Fibroblast of upper back skin (primary cell): ENCODE data around the gene LMNA.
"Not testable (repeated sequence)": the region's sequence is repeated elsewhere in the genome, so short reads cannot be mapped to it uniquely, and the experiment has no call there.

Source experiments
- DNase-seq: peaks from one replicate; pipeline ENCODE4 v3.0.0-alpha.2; 2013

Gene LMNA

GRCh38 chr1:156104861-156105832 lies 9.4 kb upstream of the LMNA start:
- DNase-seq = peak; percentile 79

GRCh38 chr1:156106624-156107488 lies 7.7 kb upstream of the LMNA start:
- peak; percentile 67 for DNase-seq

DNA sequence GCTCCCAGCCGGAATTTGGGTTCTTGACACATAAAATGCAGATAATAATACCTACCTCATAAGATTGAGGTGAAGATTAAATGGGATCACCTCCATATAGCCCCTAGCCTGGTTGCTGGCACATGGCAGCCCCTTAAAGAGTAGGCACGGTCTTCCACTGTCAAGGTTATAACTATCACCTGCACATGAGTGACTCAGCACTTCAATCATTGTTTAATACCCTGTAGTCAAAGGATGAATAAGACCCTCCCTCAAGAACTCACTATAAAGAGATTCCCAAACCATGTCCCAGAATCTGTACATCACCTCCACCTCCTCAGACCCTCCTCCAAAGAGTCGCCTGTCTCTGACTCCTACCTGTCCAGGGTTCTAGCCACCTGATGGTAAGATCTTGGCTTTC lies 6.5 kb upstream of the LMNA start:
- DNase-seq = no peak

GRCh38 chr1:156108664-156109241 lies 5.8 kb upstream of the LMNA start:
- DNase-seq = no peak

GRCh38 chr1:156110252-156110651 lies 4.3 kb upstream of the LMNA start:
- DNase-seq = no peak

DNA sequence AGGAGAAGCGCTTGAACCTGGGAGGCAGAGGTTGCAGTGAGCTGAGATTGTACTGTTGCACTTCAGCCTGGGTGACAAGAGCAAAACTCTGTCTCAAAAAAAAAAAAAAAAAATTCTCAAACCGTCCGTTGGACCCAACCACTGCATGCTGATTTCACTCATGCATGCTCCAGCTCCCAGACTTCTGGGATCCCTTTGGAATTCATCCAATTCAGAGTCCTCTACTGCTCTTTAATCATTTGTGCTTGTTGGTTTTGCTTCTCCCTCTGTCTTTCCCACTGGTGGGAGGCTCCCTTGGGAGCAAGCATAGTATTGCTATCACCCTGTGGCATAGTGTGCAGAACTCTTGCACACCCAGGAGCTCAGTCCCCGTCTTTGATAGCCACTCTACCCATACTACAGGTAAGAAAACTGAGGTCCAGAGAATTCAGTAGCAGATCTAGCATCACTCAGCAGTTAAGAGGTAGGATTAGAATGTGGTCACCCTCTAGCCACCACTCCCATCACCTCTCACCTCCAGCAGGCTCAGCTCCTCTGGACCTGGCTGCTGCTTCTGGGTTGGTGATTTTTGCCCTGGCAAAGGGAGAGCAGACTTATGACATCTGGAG lies 3.1 kb upstream of the LMNA start:
- DNase-seq = no peak

GRCh38 chr1:156112276-156113137 lies 2.0 kb upstream of the LMNA start:
- no peak for DNase-seq

GRCh38 chr1:156113282-156113950 lies 1.1 kb upstream of the LMNA start:
- peak; percentile 73 for DNase-seq

DNA sequence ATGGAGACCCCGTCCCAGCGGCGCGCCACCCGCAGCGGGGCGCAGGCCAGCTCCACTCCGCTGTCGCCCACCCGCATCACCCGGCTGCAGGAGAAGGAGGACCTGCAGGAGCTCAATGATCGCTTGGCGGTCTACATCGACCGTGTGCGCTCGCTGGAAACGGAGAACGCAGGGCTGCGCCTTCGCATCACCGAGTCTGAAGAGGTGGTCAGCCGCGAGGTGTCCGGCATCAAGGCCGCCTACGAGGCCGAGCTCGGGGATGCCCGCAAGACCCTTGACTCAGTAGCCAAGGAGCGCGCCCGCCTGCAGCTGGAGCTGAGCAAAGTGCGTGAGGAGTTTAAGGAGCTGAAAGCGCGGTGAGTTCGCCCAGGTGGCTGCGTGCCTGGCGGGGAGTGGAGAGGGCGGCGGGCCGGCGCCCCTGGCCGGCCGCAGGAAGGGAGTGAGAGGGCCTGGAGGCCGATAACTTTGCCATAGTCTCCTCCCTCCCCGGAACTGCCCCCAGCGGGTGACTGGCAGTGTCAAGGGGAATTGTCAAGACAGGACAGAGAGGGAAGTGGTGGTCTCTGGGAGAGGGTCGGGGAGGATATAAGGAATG lies 505 bp downstream of the LMNA start:
- no peak for DNase-seq

DNA sequence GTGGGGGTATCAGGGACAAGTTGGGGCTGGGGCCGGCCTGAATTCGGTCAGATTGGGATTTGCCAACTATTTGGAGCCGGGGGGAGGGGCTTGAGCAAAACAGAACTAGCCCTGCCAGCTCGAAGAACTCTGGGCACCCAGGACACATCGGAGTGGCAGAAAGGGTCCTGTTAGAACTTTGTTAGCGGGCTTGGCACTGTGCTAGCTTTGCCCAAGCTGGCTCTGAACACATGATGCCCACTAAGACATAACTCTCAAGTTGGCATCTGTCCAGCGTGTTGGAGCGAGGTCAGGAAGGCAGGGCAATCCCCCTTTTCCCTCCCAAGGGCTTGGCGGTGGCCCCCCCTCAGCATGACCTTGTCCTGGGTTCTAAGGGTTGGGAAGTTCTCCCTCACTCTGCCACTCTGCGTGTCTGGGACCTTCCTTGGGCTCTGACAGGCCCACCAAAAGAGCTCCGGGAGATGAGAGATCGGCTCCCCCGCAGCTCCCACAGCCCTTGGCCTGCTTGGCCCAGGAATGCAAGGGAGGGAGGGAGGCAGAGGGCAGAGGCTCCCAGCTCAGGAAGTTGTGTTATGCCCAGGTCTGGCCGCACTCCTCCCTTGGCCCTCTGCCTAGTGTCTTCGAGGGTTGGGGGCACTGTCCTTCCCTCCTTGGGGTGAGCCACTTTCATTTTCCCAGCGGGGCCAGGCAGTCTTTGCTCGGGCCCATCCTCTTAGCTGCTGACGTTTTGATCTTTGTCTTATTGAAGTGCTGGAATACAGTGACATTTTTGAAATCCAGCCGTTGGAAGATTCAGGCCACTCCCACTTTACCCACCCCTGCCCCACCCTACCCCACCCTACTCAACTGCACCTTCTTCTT lies 1.2 kb downstream of the LMNA start:
- DNase-seq = peak; percentile 45

GRCh38 chr1:156116731-156117130 lies 2.2 kb downstream of the LMNA start:
- not testable (repeated sequence) for DNase-seq

DNA sequence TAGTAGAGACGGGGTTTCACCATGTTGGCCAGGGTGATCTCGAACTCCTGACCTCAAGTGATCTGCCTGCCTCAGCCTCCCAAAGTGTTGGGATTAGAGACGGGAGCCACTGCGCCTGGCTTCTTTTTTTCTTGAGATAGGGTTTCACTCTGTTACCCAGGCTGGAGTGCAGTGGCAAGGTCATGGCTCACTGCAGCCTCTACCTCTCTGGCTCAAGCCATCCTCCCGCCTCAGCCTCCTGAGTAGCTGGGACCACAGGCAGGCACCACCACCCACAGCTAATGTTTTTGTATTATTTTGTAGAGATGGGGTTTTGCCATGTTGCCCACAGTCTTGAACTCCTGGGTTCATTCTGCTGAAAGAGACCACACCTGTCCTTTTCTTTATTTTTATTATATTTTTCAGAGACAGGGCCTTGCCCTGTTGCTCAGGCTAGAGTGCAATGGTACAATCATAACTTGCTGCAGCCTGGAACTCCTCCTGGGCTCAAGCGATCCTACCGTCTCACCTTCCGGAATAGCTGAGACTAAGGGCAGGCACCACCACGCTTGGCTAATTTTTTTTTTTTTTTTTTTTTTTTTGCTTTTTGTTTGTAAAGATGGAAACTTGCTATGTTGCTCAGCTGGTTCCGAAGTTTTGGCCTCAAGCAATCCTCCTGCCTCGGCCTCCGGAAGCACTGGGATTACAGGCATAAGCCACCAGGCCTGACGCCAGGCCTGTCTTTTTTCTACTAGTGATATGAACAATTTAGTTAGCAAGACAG lies 3.1 kb downstream of the LMNA start:
- DNase-seq = no peak

DNA sequence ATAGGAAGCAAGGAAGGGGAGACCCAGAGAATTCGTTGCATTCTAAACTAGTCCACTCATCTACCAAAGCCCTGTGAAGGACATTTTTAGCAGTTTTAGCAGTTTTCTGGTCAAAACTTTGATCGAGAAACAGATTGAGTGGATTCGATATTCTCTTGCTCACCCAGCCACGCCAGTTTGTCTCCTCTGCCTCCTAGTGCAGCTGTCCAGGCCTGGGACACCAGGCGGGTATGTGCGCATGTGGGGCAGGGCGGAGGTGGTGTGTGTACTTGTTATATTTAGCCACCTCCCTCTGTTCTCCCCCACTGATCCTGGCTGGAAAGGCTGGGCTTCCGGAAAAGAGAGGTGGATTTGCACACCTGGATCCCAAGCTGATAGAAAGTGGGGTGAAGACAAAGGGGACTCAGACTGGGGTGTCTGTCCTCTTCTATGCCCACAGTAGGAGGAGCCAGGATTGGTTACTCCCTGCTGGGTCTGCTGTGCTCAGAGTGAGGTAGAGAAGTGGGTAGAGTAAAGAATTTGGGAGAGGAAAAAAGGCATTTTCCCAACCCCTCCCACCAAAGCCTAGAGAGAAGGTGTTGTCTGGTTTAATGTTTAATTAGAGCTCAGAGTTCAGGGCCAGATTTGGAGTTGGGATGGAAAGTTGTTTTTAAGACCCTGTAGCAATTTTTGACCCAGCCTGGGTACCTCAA lies 3.8 kb downstream of the LMNA start:
- no peak for DNase-seq

- DNase-seq = peak; percentile 72
These were observed 5.1 kb downstream of the LMNA start for GRCh38 chr1:156119503-156120209.

DNA sequence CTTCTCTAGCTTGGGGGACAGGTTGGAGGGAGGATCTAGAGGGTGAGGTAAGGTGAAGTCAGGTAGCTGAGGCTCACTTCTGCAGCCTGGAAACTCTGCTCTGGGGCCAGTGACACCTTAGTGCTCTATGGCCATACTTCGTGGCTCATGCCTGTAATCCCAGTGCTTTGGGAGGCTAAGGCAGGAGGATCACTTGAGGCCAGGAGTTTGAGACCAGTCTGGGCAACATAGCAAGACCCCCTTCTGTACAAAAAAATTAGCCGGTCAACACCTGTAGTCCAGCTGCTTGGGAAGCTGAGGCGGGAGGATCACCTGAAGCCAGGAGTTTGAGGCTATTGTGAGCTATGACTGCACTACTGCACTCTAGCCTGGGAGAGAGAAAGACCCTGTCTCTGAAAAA lies 5.8 kb downstream of the LMNA start:
- no peak for DNase-seq

- DNase-seq = not testable (repeated sequence)
These were observed 6.5 kb downstream of the LMNA start for GRCh38 chr1:156121005-156121404.

DNA sequence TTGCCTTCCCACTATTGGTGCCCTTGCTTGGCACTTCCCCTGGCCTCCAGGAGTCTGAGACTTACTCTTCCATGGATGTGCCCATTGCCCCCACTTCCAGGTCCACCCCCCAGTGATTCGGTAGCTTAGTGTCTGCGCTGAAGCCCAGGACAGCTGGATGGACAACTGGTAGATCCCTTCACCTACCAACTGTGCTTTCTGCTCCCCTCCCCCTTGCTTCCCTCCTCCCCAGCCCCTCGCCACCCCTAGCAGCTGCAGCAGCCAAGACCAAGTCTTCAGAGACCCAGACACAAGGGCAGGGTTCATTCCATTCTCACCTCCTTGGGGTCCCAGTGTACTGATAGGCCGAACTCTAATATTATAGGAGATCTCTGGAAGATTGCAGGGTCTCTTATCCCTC lies 6.9 kb downstream of the LMNA start:
- DNase-seq = no peak

DNA sequence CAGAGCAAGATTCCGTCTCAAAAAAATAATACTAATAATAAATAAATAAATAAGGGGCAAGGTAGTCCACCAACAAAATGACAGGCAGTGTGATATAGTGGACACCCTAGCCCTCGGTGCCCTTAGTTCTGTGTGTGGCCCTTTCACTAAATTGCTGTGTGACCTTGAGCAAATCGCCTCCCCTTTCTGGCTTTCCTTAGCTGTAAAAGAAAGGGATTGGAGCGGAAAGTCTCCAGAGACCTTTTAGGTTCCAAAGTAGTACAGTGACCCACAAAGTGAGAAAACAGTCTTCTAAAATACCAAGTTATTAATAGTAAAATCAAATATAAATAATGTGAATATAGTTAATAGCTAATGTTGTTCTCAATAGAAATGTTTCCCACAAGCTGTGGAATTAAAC lies 7.6 kb downstream of the LMNA start:
- DNase-seq = no peak
